Measurements from ENCODE around the gene ITGB8. TPM values are rescaled to one million over a fixed set of nuclear protein-coding genes. Genes with fewer than 3 reads are reported as not detected.
A peak's percentile ranks its signal among the peaks of the same experiment; 100 is the strongest.

The ITGB8 gene
- total and polyA plus RNA-seq, 12 donors = 1.1 to 16.4 (median 6.3) TPM

GRCh38 chr7:20352573-20353306 is 22.0 kb downstream of the ITGB8 start:
- 68 to 77% (median 74%) methylated on average over 4 of the region's 4 CpGs for WGBS, 4 donors
- no peak for TF ChIP-seq CTCF (IDR thresholded peaks at IDR 0.05)
- TF ChIP-seq POLR2A (IDR thresholded peaks at IDR 0.05) = no peak
- no peaks in the 10 kb centered on the region for H3K9me3 ChIP-seq (replicated peaks in 1 of 3)
- no peak overlapping the region for H3K4me3 ChIP-seq
- peaks cover 0 to 3% of the 10 kb centered on the region in 2 donors for H3K4me1 ChIP-seq (replicated peaks in 1 of 2)
- peak in 2 of 7 donors; percentile 10 to 49 for DNase-seq
- H3K36me3 ChIP-seq (replicated peaks in 1 of 2) = no peaks in the 10 kb centered on the region
- peak overlapping the region in 1 of 5 donors; percentile 32 for H3K27ac ChIP-seq
- H3K27me3 ChIP-seq = no peaks in the 10 kb centered on the region
- intact Hi-C loops (cut with DNase I) = no loop called here

- Histone ChIP-seq H3K27ac (no peak overlapping the region), H3K27me3 (no peaks in the 10 kb centered on the region), H3K36me3 (replicated peaks in 1 of 2) (no peaks in the 10 kb centered on the region), H3K9me3 (replicated peaks in 1 of 3) (no peaks in the 10 kb centered on the region), H3K4me3 (no peak overlapping the region), H3K4me1 (replicated peaks in 1 of 2) (peaks cover 0 to 3% of the 10 kb centered on the region in 2 donors)
- intact Hi-C loops (cut with DNase I) = no loop called here
- 78 to 81% (median 79%) methylated on average over 8 to 9 of the region's 9 CpGs for WGBS, 4 donors
- no peak for DNase-seq
- no peak for TF ChIP-seq CTCF (IDR thresholded peaks at IDR 0.05)
- no peak for TF ChIP-seq POLR2A (IDR thresholded peaks at IDR 0.05)
Measured at GRCh38 chr7:20354610-20355528, 24.2 kb downstream of the ITGB8 start.

GRCh38 chr7:20358106-20358505 is 27.4 kb downstream of the ITGB8 start:
- H3K4me3 ChIP-seq = no peak overlapping the region
- no peaks in the 10 kb centered on the region for H3K9me3 ChIP-seq (replicated peaks in 1 of 3)
- no peak for DNase-seq
- no peaks in the 10 kb centered on the region for H3K4me1 ChIP-seq (replicated peaks in 1 of 2)
- H3K27me3 ChIP-seq = no peaks in the 10 kb centered on the region
- intact Hi-C loops (cut with DNase I) = no loop called here
- WGBS, 4 donors = 92 to 97% (median 94%) methylated on average over 3 of the region's 3 CpGs
- no peaks in the 10 kb centered on the region for H3K36me3 ChIP-seq (replicated peaks in 1 of 2)
- TF ChIP-seq POLR2A (IDR thresholded peaks at IDR 0.05) = no peak
- no peak for TF ChIP-seq CTCF (IDR thresholded peaks at IDR 0.05)
- H3K27ac ChIP-seq = no peak overlapping the region

- 92 to 100% (median 94%) methylated on average over 3 of the region's 3 CpGs for WGBS, 4 donors
- Histone ChIP-seq H3K4me1 (replicated peaks in 1 of 2) (no peaks in the 10 kb centered on the region), H3K36me3 (replicated peaks in 1 of 2) (no peaks in the 10 kb centered on the region), H3K27me3 (no peaks in the 10 kb centered on the region), H3K9me3 (replicated peaks in 1 of 3) (no peaks in the 10 kb centered on the region), H3K4me3 (no peak overlapping the region), H3K27ac (no peak overlapping the region)
- TF ChIP-seq CTCF (IDR thresholded peaks at IDR 0.05) (no peak), POLR2A (IDR thresholded peaks at IDR 0.05) (no peak)
- no peak for DNase-seq
- intact Hi-C loops (cut with DNase I) = no loop called here
Measured at GRCh38 chr7:20358762-20359282, 28.1 kb downstream of the ITGB8 start.
